A549 (cell line): Measurements from ENCODE around the gene SVIL. TPM values are rescaled to one million over a fixed set of nuclear protein-coding genes. Genes with fewer than 3 reads are reported as not detected.

ENCODE experiments used
- ATAC-seq, 2 experiments: fragments of 200-7000 bp in 1 of 2; fragments of >200 bp in 1 of 2; cut with Nextera tagmentation in 1 of 2; cut with Tn5 transposase in 1 of 2; 3 replicates each; pipeline versions ENCODE4 v1.8.0 to v1.9.1; 2018 to 2020; ENCODE audit warnings: mild to moderate bottlenecking in 1 of 2, moderate library complexity in 1 of 2
- CTCF ChIA-PET: fragments of 300-600 bp; sonication (Branson Sonifier 250); formaldehyde crosslinking; extraction: SDS; loops from one replicate; lab custom pipeline; 2021; ENCODE audit warnings: antibody characterized with exemption, inconsistent platforms; lab: Yijun Ruan, JAX
- POLR2A ChIA-PET: fragments of 350-600 bp; formaldehyde crosslinking; extraction: SDS; loops from one replicate; lab custom pipeline; 2021; ENCODE audit warnings: antibody characterized with exemption, inconsistent platforms; lab: Yijun Ruan, JAX
- DNase-seq, 2 experiments: peaks; one replicate each; pipeline versions ENCODE4 v3.0.0 to v3.0.0-alpha.2; 2011 to 2016; ENCODE audit warnings: low read depth in 1 of 2, low spot score in 1 of 2
- FAIRE-seq: peaks from 2 replicates; lab custom pipeline; 2011; peaks lifted over from hg19 to GRCh38; lab: Jason Lieb, UNC
- H3K27ac ChIP-seq, 2 experiments: fragments of >200 bp; sonication (Bioruptor Twin); formaldehyde crosslinking; 3 replicates each; pipeline ENCODE4 v1.5.1; 2016 to 2017
- H3K4me1 ChIP-seq: fragments of >200 bp; sonication (Bioruptor Twin); formaldehyde crosslinking; 3 replicates; pipeline ENCODE4 v1.6.1; 2016
- H3K4me2 ChIP-seq: fragments of >200 bp; sonication (Bioruptor Twin); formaldehyde crosslinking; 3 replicates; pipeline ENCODE4 v1.6.1; 2016
- H3K4me3 ChIP-seq: fragments of >200 bp; sonication (Bioruptor Twin); formaldehyde crosslinking; 3 replicates; pipeline ENCODE4 v1.5.1; 2016
- H3K9me3 ChIP-seq: fragments of >200 bp; sonication (Bioruptor Twin); formaldehyde crosslinking; 3 replicates; pipeline ENCODE4 v1.6.1; 2016
- BHLHE40 ChIP-seq: IDR thresholded peaks from 2 replicates; pipeline ENCODE4 v1.6.1; 2012; ENCODE audit warnings: low read depth, low read length, inconsistent platforms
- CBX2 ChIP-seq: fragments of 200-600 bp; sonication (generic); IDR thresholded peaks from 2 replicates; pipeline ENCODE4 v1.6.1; 2016; ENCODE audit warnings: low read depth, mild to moderate bottlenecking, borderline replicate concordance
- EHMT2 ChIP-seq: fragments of 200-600 bp; sonication (generic); IDR thresholded peaks from 2 replicates; pipeline ENCODE4 v1.6.1; 2016; ENCODE audit warnings: antibody characterized with exemption, low read depth, mild to moderate bottlenecking, moderate library complexity
- FOSB ChIP-seq: fragments of 250-450 bp; sonication (Bioruptor Pico); IDR thresholded peaks from 2 replicates; pipeline ENCODE4 v1.5.0; 2020; ENCODE audit warnings: mild to moderate bottlenecking, moderate library complexity
- FOSL2 ChIP-seq, 2 experiments: fragments of 450-650 bp in 1 of 2; fragments of >200 bp in 1 of 2; sonication (Bioruptor Twin) in 1 of 2; formaldehyde crosslinking; IDR thresholded peaks; 2 replicates each; pipeline versions ENCODE4 v1.5.0 to v1.6.1; 2016 to 2020; ENCODE audit warnings: mild to moderate bottlenecking in 1 of 2, moderate library complexity in 1 of 2
- GATA3 ChIP-seq: IDR thresholded peaks from 2 replicates; pipeline ENCODE4 v1.6.1; 2012; ENCODE audit warnings: borderline replicate concordance
- HDAC2 ChIP-seq: fragments of 200-600 bp; sonication (generic); IDR thresholded peaks from 2 replicates; pipeline ENCODE4 v1.6.1; 2016
- HOXB5 ChIP-seq: fragments of 250-450 bp; sonication (Bioruptor Pico); IDR thresholded peaks from 2 replicates; pipeline ENCODE4 v1.5.0; 2020; ENCODE audit warnings: mild to moderate bottlenecking, moderate library complexity
- KDM5A ChIP-seq: fragments of 200-600 bp; sonication (generic); IDR thresholded peaks from 2 replicates; pipeline ENCODE4 v1.6.1; 2016; ENCODE audit warnings: antibody characterized with exemption, mild to moderate bottlenecking
- MYC ChIP-seq: IDR thresholded peaks from 2 replicates; pipeline ENCODE4 v1.6.1; 2012; ENCODE audit warnings: mild to moderate bottlenecking, inconsistent platforms, low read length, improper control_type of control experiment, borderline replicate concordance
- NPAS2 ChIP-seq: fragments of 250-450 bp; sonication (Bioruptor Pico); IDR thresholded peaks from 2 replicates; pipeline ENCODE4 v1.8.0; 2022; ENCODE audit warnings: mild to moderate bottlenecking, moderate library complexity, borderline replicate concordance
- NR3C1 ChIP-seq: fragments of >200 bp; sonication (Bioruptor Twin); formaldehyde crosslinking; IDR thresholded peaks from 3 replicates; pipeline ENCODE4 v1.6.1; 2017
- PHF8 ChIP-seq: fragments of 200-600 bp; sonication (generic); IDR thresholded peaks from 2 replicates; pipeline ENCODE4 v1.6.1; 2016; ENCODE audit warnings: low read depth, mild to moderate bottlenecking, antibody characterized with exemption, moderate library complexity, borderline replicate concordance
- RAD21 ChIP-seq, 2 experiments: fragments of >200 bp in 1 of 2; sonication (Bioruptor Twin) in 1 of 2; formaldehyde crosslinking in 1 of 2; IDR thresholded peaks in 1 of 2; conservative IDR thresholded peaks in 1 of 2; 2 replicates in 1 of 2; 3 replicates in 1 of 2; pipeline ENCODE4 v1.6.1; 2012 to 2018; ENCODE audit warnings: inconsistent platforms in 1 of 2
- RARB ChIP-seq: fragments of 250-450 bp; sonication (Bioruptor Pico); IDR thresholded peaks from 2 replicates; pipeline ENCODE4 v1.8.0; 2021; ENCODE audit warnings: mild to moderate bottlenecking, moderate library complexity
- SMC3 ChIP-seq: fragments of >200 bp; sonication (Bioruptor Twin); formaldehyde crosslinking; IDR thresholded peaks from 3 replicates; pipeline ENCODE4 v1.6.1; 2018; ENCODE audit warnings: inconsistent platforms
- TFCP2L1 ChIP-seq: fragments of 250-450 bp; sonication (Bioruptor Pico); IDR thresholded peaks from 2 replicates; pipeline ENCODE4 v1.5.0; 2021; ENCODE audit warnings: mild to moderate bottlenecking
- ZC3H11A ChIP-seq: fragments of 450-650 bp; IDR thresholded peaks from 2 replicates; pipeline ENCODE4 v1.6.1; 2014; ENCODE audit warnings: antibody characterized with exemption, mild to moderate bottlenecking
- ZSCAN20 ChIP-seq: fragments of 250-450 bp; sonication (Bioruptor Pico); IDR thresholded peaks from 2 replicates; pipeline ENCODE4 v1.8.0; 2022; ENCODE audit warnings: mild to moderate bottlenecking, moderate library complexity
- WGBS: methylation state at CpG from one replicate; pipeline ENCODE4 v1.1.6; 2017; ENCODE audit errors: missing lambda C conversion rate; 5-methylcytosine and 5-hydroxymethylcytosine counted together
- polyA plus RNA-seq, 4 experiments: library from polyadenylated mRNA; depleted of rRNA in 3 of 4; stranded (reverse); fragments of >200 nt; fragmentation: RNase III in 1 of 4; extraction: RNeasy Plus Mini Kit Qiagen cat#74134 plus additional on column Dnase treatment in 1 of 4; gene quantifications; 2 replicates in 3 of 4; 3 replicates in 1 of 4; pipeline ENCODE4 v1.2.3, GENCODE V29; 2011 to 2017
- TF ChIP-seq, protein P1 (sequence below): fragments of 250-450 bp; sonication (Bioruptor Pico); IDR thresholded peaks from 2 replicates; pipeline ENCODE4 v1.5.0; 2021; ENCODE audit warnings: mild to moderate bottlenecking, moderate library complexity, borderline replicate concordance
- TF ChIP-seq, protein P2 (sequence below): fragments of 200-600 bp; sonication (generic); IDR thresholded peaks from 2 replicates; pipeline ENCODE4 v1.6.1; 2016; ENCODE audit warnings: antibody characterized with exemption, mild to moderate bottlenecking, moderate library complexity
- TF ChIP-seq, protein P3 (sequence below): fragments of >200 bp; sonication (Bioruptor Twin); formaldehyde crosslinking; IDR thresholded peaks from 2 replicates; pipeline ENCODE4 v1.6.1; 2016
- TF ChIP-seq, protein P4 (sequence below): fragments of >200 bp; sonication (Bioruptor Twin); formaldehyde crosslinking; IDR thresholded peaks from 3 replicates; pipeline ENCODE4 v1.5.1; 2016
- TF ChIP-seq, protein P5 (sequence below): fragments of 450-650 bp; IDR thresholded peaks from 2 replicates; pipeline ENCODE4 v1.6.1; 2014; ENCODE audit warnings: antibody characterized with exemption

SVIL gene
- polyA plus RNA-seq, 2 of the 4 experiments (the other 2 are of a cell fraction): 12.0 to 20.4 TPM

DNA sequence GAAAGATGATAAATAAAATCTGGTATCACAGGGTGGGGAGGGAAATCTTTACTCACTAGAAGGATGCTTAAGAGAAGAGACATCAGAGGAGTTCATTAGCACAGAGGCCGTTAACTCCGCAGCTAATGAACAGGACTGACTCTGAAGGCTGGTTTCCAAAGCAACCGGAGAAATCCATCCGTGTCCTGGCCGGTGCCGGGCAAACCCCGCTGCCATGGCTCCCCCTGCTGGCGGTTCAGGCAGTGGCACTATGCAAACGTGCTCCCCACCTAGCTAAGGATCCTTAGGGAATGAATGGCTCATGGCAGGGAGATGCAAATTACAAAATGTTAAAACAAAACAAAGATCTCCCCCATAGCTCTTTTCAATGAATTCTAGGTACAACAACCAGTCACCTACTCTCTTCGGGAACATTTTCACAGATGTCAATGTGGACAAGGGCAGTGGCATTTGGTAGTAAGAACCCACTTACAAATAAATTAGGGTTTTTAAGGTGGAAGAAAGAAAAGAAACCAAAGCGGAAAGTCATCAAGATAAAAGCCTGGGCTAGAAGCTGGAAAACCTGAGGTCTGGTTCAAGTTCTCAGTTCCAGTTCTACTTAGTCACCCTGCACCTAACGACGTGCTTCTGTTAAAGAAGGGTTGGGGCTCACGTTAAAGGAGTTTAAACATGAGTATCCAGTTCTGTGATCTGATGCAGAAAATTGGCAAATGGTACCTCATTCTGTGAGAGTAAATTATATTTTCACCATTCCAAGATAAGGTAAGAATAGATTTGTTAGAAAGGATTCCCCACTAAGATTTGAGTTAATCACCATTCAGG lies 138.2 kb downstream of the SVIL start:
- ATAC-seq (peak; percentile 97 to 99), DNase-seq (peak; percentile 65 to 73), FAIRE-seq (peak; percentile 56)
- H3K4me3 ChIP-seq: no peak overlapping the region
- no peak for TF ChIP-seq FOSL2 (IDR thresholded peaks at IDR 0.05)
- no peak for TF ChIP-seq FOSL2 (CRISPR knock-in tag; IDR thresholded peaks at IDR 0.05)
- TF ChIP-seq ZSCAN20: no peak
- no peak for TF ChIP-seq GATA3
- TF ChIP-seq BHLHE40: no peak
- TF ChIP-seq, protein P1, sequence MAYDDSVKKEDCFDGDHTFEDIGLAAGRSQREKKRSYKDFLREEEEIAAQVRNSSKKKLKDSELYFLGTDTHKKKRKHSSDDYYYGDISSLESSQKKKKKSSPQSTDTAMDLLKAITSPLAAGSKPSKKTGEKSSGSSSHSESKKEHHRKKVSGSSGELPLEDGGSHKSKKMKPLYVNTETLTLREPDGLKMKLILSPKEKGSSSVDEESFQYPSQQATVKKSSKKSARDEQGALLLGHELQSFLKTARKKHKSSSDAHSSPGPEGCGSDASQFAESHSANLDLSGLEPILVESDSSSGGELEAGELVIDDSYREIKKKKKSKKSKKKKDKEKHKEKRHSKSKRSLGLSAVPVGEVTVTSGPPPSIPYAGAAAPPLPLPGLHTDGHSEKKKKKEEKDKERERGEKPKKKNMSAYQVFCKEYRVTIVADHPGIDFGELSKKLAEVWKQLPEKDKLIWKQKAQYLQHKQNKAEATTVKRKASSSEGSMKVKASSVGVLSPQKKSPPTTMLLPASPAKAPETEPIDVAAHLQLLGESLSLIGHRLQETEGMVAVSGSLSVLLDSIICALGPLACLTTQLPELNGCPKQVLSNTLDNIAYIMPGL: no peak
- TF ChIP-seq SMC3: peak; percentile 69
- TF ChIP-seq CBX2: no peak
- no peak for TF ChIP-seq NR3C1
- peak; percentile 72 to 75 for TF ChIP-seq RAD21 (conservative IDR thresholded peaks at IDR 0.05 in 1 of 2, IDR thresholded peaks at IDR 0.05 in 1 of 2)
- TF ChIP-seq ZC3H11A: no peak
- TF ChIP-seq HDAC2: no peak
- no peak for TF ChIP-seq NPAS2 (CRISPR knock-in tag)
- no peak for TF ChIP-seq TFCP2L1 (CRISPR knock-in tag)
- TF ChIP-seq, protein P2, sequence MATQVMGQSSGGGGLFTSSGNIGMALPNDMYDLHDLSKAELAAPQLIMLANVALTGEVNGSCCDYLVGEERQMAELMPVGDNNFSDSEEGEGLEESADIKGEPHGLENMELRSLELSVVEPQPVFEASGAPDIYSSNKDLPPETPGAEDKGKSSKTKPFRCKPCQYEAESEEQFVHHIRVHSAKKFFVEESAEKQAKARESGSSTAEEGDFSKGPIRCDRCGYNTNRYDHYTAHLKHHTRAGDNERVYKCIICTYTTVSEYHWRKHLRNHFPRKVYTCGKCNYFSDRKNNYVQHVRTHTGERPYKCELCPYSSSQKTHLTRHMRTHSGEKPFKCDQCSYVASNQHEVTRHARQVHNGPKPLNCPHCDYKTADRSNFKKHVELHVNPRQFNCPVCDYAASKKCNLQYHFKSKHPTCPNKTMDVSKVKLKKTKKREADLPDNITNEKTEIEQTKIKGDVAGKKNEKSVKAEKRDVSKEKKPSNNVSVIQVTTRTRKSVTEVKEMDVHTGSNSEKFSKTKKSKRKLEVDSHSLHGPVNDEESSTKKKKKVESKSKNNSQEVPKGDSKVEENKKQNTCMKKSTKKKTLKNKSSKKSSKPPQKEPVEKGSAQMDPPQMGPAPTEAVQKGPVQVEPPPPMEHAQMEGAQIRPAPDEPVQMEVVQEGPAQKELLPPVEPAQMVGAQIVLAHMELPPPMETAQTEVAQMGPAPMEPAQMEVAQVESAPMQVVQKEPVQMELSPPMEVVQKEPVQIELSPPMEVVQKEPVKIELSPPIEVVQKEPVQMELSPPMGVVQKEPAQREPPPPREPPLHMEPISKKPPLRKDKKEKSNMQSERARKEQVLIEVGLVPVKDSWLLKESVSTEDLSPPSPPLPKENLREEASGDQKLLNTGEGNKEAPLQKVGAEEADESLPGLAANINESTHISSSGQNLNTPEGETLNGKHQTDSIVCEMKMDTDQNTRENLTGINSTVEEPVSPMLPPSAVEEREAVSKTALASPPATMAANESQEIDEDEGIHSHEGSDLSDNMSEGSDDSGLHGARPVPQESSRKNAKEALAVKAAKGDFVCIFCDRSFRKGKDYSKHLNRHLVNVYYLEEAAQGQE: no peak
- no peak for TF ChIP-seq RARB
- TF ChIP-seq, protein P3, sequence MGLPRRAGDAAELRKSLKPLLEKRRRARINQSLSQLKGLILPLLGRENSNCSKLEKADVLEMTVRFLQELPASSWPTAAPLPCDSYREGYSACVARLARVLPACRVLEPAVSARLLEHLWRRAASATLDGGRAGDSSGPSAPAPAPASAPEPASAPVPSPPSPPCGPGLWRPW: no peak
- no peak for TF ChIP-seq FOSB (CRISPR knock-in tag)
- TF ChIP-seq, protein P4, sequence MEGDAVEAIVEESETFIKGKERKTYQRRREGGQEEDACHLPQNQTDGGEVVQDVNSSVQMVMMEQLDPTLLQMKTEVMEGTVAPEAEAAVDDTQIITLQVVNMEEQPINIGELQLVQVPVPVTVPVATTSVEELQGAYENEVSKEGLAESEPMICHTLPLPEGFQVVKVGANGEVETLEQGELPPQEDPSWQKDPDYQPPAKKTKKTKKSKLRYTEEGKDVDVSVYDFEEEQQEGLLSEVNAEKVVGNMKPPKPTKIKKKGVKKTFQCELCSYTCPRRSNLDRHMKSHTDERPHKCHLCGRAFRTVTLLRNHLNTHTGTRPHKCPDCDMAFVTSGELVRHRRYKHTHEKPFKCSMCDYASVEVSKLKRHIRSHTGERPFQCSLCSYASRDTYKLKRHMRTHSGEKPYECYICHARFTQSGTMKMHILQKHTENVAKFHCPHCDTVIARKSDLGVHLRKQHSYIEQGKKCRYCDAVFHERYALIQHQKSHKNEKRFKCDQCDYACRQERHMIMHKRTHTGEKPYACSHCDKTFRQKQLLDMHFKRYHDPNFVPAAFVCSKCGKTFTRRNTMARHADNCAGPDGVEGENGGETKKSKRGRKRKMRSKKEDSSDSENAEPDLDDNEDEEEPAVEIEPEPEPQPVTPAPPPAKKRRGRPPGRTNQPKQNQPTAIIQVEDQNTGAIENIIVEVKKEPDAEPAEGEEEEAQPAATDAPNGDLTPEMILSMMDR: peak; percentile 87
- TF ChIP-seq KDM5A: no peak
- TF ChIP-seq MYC: no peak
- TF ChIP-seq PHF8: no peak
- no peak for TF ChIP-seq HOXB5 (CRISPR knock-in tag)
- TF ChIP-seq EHMT2: no peak
- TF ChIP-seq, protein P5, sequence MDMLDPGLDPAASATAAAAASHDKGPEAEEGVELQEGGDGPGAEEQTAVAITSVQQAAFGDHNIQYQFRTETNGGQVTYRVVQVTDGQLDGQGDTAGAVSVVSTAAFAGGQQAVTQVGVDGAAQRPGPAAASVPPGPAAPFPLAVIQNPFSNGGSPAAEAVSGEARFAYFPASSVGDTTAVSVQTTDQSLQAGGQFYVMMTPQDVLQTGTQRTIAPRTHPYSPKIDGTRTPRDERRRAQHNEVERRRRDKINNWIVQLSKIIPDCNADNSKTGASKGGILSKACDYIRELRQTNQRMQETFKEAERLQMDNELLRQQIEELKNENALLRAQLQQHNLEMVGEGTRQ: no peak
- H3K9me3 ChIP-seq: no peaks in the 10 kb centered on the region
- peaks cover 2% of the 10 kb centered on the region; the same call in 2 of the 3 replicates for H3K4me1 ChIP-seq
- no peak overlapping the region for H3K4me2 ChIP-seq
- ChIA-PET POLR2A (interaction anchor here (0.6 kb wide), 1 partner anchor 978 kb away, joined by 4 read pairs; no protein-coding TSS in a partner anchor), CTCF (interaction anchor here (0.6 to 3.5 kb wide), 40 partner anchors 8 to 876 kb away, joined by 3 to 22 read pairs (median 4); no protein-coding TSS in a partner anchor)
- 27% methylated on average over 14 of the region's 14 CpGs for WGBS
- H3K27ac ChIP-seq: no peak overlapping the region
